Muscle of leg (tissue), 11 donors: Measurements from ENCODE around the gene ZCRB1. TPM values are rescaled to one million over a fixed set of nuclear protein-coding genes. Genes with fewer than 3 reads are reported as not detected.

Source experiments
- DNase-seq: peaks from one replicate; pipeline ENCODE4 v3.0.0; 2013
- H3K27ac ChIP-seq: one replicate; pipeline ENCODE4 v1.5.1; 2013; ENCODE audit warnings: mild to moderate bottlenecking, low read length, control low read depth
- H3K27me3 ChIP-seq: one replicate; pipeline ENCODE4 v1.6.1; 2013; ENCODE audit warnings: low read length; ENCODE audit not compliant: control insufficient read depth, insufficient read depth
- H3K36me3 ChIP-seq: one replicate; pipeline ENCODE4 v1.6.1; 2013; ENCODE audit warnings: low read length; ENCODE audit not compliant: control insufficient read depth, insufficient read depth
- H3K4me1 ChIP-seq: one replicate; pipeline ENCODE4 v1.6.1; 2013; ENCODE audit warnings: low read length; ENCODE audit not compliant: control insufficient read depth, insufficient read depth
- H3K4me3 ChIP-seq: one replicate; pipeline ENCODE4 v1.5.1; 2013; ENCODE audit warnings: low read length, control low read depth
- H3K9me3 ChIP-seq: replicated peaks from 2 replicates; pipeline ENCODE4 v1.6.1; 2013; ENCODE audit warnings: low read depth, low read length; ENCODE audit not compliant: control insufficient read depth
- WGBS: methylation state at CpG from one replicate; pipeline ENCODE4 v1.1.5; 2013; ENCODE audit warnings: missing lambda C conversion rate; ENCODE audit not compliant: insufficient coverage; 5-methylcytosine and 5-hydroxymethylcytosine counted together
- polyA plus RNA-seq, 8 donors: library from polyadenylated mRNA; unstranded; fragments of 120-200 nt; gene quantifications; one replicate each; pipeline versions ENCODE4 v1.2.1 to v1.2.3, GENCODE V29; 2013; ENCODE audit warnings: inconsistent platforms in 1 of 8, low replicate concordance in 1 of 8; ENCODE audit not compliant: insufficient read length in 8 of 8, insufficient read depth in 1 of 8
- total RNA-seq: library from RNA; stranded (reverse); fragments of 120-200 nt; gene quantifications from one replicate; pipeline ENCODE4 v1.2.4, GENCODE V29; 2013

ZCRB1 gene
- total and polyA plus RNA-seq, 9 donors = 67.5 to 92.2 (median 78.4) TPM

DNA sequence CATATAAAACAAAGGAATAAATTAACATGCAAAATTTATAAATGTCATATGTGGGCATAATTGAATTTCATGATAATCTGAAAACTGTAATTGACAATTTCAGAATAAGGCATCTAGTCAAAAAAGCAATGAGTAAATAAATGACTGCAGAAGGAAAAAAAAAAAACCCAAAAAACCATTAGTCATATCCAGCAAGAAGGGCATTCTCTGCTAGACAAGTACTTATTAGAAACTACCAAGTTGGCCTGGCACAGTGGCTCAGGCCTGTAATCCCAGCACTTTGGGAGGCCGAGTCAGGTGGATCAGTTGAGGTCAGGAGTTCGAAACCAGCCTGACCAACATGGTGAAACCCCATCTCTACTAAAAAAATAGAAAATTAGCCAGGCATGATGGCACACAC lies 17.5 kb downstream of the ZCRB1 start:
- no peaks in the 10 kb centered on the region for H3K4me1 ChIP-seq
- H3K27ac ChIP-seq = no peak overlapping the region
- no peak for DNase-seq
- peaks cover 3% of the 10 kb centered on the region for H3K36me3 ChIP-seq
- H3K9me3 ChIP-seq = no peaks in the 10 kb centered on the region
- H3K27me3 ChIP-seq = no peaks in the 10 kb centered on the region
- WGBS = no CpG with 5 or more reads among the region's 2 CpGs
- H3K4me3 ChIP-seq = no peak overlapping the region

- H3K36me3 ChIP-seq = no peaks in the 10 kb centered on the region
- no peaks in the 10 kb centered on the region for H3K27me3 ChIP-seq
- peaks cover 2% of the 10 kb centered on the region for H3K9me3 ChIP-seq
- WGBS = no CpG with 5 or more reads among the region's 3 CpGs
- DNase-seq = no peak
- H3K4me1 ChIP-seq = no peaks in the 10 kb centered on the region
- no peak overlapping the region for H3K27ac ChIP-seq
- H3K4me3 ChIP-seq = no peak overlapping the region
Observed at GRCh38 chr12:42306297-42306696, 19.6 kb downstream of the ZCRB1 start.

GRCh38 chr12:42299392-42300308 lies 26.2 kb downstream of the ZCRB1 start:
- peaks cover 2% of the 10 kb centered on the region for H3K9me3 ChIP-seq
- no peaks in the 10 kb centered on the region for H3K27me3 ChIP-seq
- H3K27ac ChIP-seq = no peak overlapping the region
- no peak overlapping the region for H3K4me3 ChIP-seq
- H3K36me3 ChIP-seq = no peaks in the 10 kb centered on the region
- no peaks in the 10 kb centered on the region for H3K4me1 ChIP-seq
- WGBS = 80% methylated on average over 1 of the region's 8 CpGs
- DNase-seq = no peak

DNA sequence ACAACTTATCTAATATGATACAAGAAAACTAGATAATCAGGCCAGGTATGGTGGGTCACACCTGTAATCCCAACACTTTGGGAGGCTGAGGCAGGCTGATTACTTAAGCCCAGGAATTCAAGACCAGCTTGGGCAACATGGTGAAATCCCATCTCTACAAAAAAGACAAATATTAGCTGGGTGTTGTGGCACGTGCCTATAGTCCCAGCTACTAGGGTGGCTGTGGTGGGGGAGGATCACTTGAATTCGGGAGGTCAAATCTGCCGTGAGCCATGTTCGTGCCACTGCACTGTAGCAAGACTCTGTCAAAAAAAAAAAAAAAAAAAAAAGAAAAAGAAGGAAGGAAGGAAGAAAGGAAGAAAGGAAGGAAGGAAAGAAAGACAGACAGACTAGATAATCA lies 27.0 kb downstream of the ZCRB1 start:
- WGBS = no CpG with 5 or more reads among the region's 4 CpGs
- DNase-seq = no peak
- Histone ChIP-seq H3K27ac (no peak overlapping the region), H3K27me3 (no peaks in the 10 kb centered on the region), H3K9me3 (peaks cover 2% of the 10 kb centered on the region), H3K4me1 (no peaks in the 10 kb centered on the region), H3K4me3 (no peak overlapping the region), H3K36me3 (no peaks in the 10 kb centered on the region)

- Histone ChIP-seq H3K9me3 (no peaks in the 10 kb centered on the region), H3K27me3 (no peaks in the 10 kb centered on the region), H3K27ac (no peak overlapping the region), H3K36me3 (no peaks in the 10 kb centered on the region), H3K4me1 (no peaks in the 10 kb centered on the region), H3K4me3 (no peak overlapping the region)
- no peak for DNase-seq
- 100% methylated on average over 1 of the region's 5 CpGs for WGBS
Observed at GRCh38 chr12:42296503-42297109, 29.3 kb downstream of the ZCRB1 start.

- no peaks in the 10 kb centered on the region for H3K9me3 ChIP-seq
- H3K4me3 ChIP-seq = no peak overlapping the region
- H3K27me3 ChIP-seq = no peaks in the 10 kb centered on the region
- no peaks in the 10 kb centered on the region for H3K36me3 ChIP-seq
- no peak for DNase-seq
- WGBS = no CpG with 5 or more reads among the region's 2 CpGs
- no peak overlapping the region for H3K27ac ChIP-seq
- H3K4me1 ChIP-seq = no peaks in the 10 kb centered on the region
Observed at GRCh38 chr12:42291680-42292079, 34.2 kb downstream of the ZCRB1 start.

- no peaks in the 10 kb centered on the region for H3K27me3 ChIP-seq
- H3K27ac ChIP-seq = no peak overlapping the region
- H3K4me1 ChIP-seq = no peaks in the 10 kb centered on the region
- WGBS = 93% methylated on average over 3 of the region's 9 CpGs
- no peak overlapping the region for H3K4me3 ChIP-seq
- no peak for DNase-seq
- no peaks in the 10 kb centered on the region for H3K9me3 ChIP-seq
- H3K36me3 ChIP-seq = no peaks in the 10 kb centered on the region
Observed at GRCh38 chr12:42288544-42288943, 37.4 kb downstream of the ZCRB1 start.

- Histone ChIP-seq H3K9me3 (no peaks in the 10 kb centered on the region), H3K4me3 (no peak overlapping the region), H3K36me3 (no peaks in the 10 kb centered on the region), H3K27ac (no peak overlapping the region), H3K27me3 (no peaks in the 10 kb centered on the region), H3K4me1 (no peaks in the 10 kb centered on the region)
- DNase-seq = no peak
- 93% methylated on average over 15 of the region's 26 CpGs for WGBS
Observed at GRCh38 chr12:42286741-42287140, 39.2 kb downstream of the ZCRB1 start.

DNA sequence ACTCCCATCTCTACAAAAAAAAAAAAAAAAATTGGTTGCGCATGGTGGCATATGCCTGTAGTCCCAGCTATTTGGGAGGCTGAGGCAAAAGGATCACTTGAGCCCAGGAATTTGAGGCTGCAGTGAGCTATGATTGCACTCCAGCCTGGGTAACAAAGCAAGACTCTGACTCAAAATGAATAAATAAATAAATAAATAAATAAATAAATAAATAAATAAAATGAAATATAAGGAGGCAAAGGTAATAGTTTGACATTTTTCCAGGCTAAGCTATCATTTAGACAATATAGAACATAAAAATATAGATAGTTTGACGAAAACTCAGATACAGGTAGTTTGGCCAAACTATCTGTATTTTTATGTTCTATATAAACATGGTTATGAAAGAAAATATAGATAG lies 40.5 kb downstream of the ZCRB1 start:
- no CpG with 5 or more reads among the region's 2 CpGs for WGBS
- no peaks in the 10 kb centered on the region for H3K4me1 ChIP-seq
- H3K4me3 ChIP-seq = no peak overlapping the region
- H3K36me3 ChIP-seq = no peaks in the 10 kb centered on the region
- H3K9me3 ChIP-seq = no peaks in the 10 kb centered on the region
- no peak for DNase-seq
- no peak overlapping the region for H3K27ac ChIP-seq
- no peaks in the 10 kb centered on the region for H3K27me3 ChIP-seq

DNA sequence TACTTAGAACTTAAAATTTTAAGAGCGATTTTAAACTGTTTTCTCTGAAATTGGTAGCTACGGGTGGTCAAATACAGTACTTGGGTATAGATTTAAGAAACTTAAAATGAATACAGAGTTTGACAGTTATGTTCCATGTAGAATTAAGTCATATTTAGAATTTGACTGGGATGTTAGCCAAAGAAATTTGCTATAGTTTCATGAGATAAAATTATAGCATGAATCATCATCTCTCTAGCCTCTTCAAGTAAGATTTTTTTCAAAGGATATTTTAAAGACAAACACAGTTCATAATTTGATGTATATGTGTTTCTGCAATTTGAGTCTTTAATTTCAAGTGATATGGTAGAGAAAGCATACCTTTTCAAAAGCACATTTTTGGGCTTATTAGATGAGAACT lies 41.0 kb downstream of the ZCRB1 start:
- H3K9me3 ChIP-seq = no peaks in the 10 kb centered on the region
- no CpG with 5 or more reads among the region's 2 CpGs for WGBS
- H3K36me3 ChIP-seq = no peaks in the 10 kb centered on the region
- H3K4me1 ChIP-seq = no peaks in the 10 kb centered on the region
- no peaks in the 10 kb centered on the region for H3K27me3 ChIP-seq
- DNase-seq = peak; percentile 60
- H3K27ac ChIP-seq = no peak overlapping the region
- no peak overlapping the region for H3K4me3 ChIP-seq
